GM11168 (cell line): ENCODE data around the gene HYAL4.
"Not testable (repeated sequence)": the region's sequence is repeated elsewhere in the genome, so short reads cannot be mapped to it uniquely, and the experiment has no call there.

ENCODE experiments used
- in situ Hi-C: fragments of 300-500 bp; cut with MboI; formaldehyde crosslinking; loops from one replicate; pipeline ENCODE4 v1.12.0; 2022; ENCODE audit warnings: low sequenced_read_pairs; ENCODE audit not compliant: unreplicated experiment

Gene HYAL4

GRCh38 chr7:123846217-123846891 lies 1.4 kb downstream of the HYAL4 start:
- in situ Hi-C loops, result no loop called here

- in situ Hi-C loops, result no loop called here
These were observed 2.9 kb downstream of the HYAL4 start for GRCh38 chr7:123847868-123848267.

GRCh38 chr7:123849855-123850254 lies 4.9 kb downstream of the HYAL4 start:
- in situ Hi-C loops, result no loop called here

GRCh38 chr7:123851404-123851803 lies 6.4 kb downstream of the HYAL4 start:
- in situ Hi-C loops, result not testable (repeated sequence)

- in situ Hi-C loops, result not testable (repeated sequence)
These were observed 9.3 kb downstream of the HYAL4 start for GRCh38 chr7:123854291-123854690.

- in situ Hi-C loops, result not testable (repeated sequence)
These were observed 11.5 kb downstream of the HYAL4 start for GRCh38 chr7:123856428-123856827.

- in situ Hi-C loops, result no loop called here
These were observed 15.9 kb downstream of the HYAL4 start for GRCh38 chr7:123860848-123861247.

- in situ Hi-C loops, result no loop called here
These were observed 17.8 kb downstream of the HYAL4 start for GRCh38 chr7:123862775-123863174.

- in situ Hi-C loops, result no loop called here
These were observed 18.5 kb downstream of the HYAL4 start for GRCh38 chr7:123863461-123863860.

- in situ Hi-C loops, result no loop called here
These were observed 19.0 kb downstream of the HYAL4 start for GRCh38 chr7:123864012-123864411.

GRCh38 chr7:123864436-123864835 lies 19.5 kb downstream of the HYAL4 start:
- in situ Hi-C loops, result no loop called here

GRCh38 chr7:123864966-123865365 lies 20.0 kb downstream of the HYAL4 start:
- in situ Hi-C loops, result no loop called here

GRCh38 chr7:123865517-123866117 lies 20.6 kb downstream of the HYAL4 start:
- in situ Hi-C loops, result no loop called here

- in situ Hi-C loops, result no loop called here
These were observed 22.3 kb downstream of the HYAL4 start for GRCh38 chr7:123867225-123867624.

GRCh38 chr7:123871998-123872867 lies 27.3 kb downstream of the HYAL4 start:
- in situ Hi-C loops, result loop anchor here (5.0 kb wide), 1 partner anchor 195 kb away; no protein-coding TSS in a partner anchor

GRCh38 chr7:123872908-123873307 lies 27.9 kb downstream of the HYAL4 start:
- in situ Hi-C loops, result loop anchor here (5.0 kb wide), 1 partner anchor 196 kb away; no protein-coding TSS in a partner anchor

- in situ Hi-C loops, result no loop called here
These were observed 31.7 kb downstream of the HYAL4 start for GRCh38 chr7:123876557-123877256.

GRCh38 chr7:123879628-123880027 lies 34.7 kb downstream of the HYAL4 start:
- in situ Hi-C loops, result no loop called here

- in situ Hi-C loops, result no loop called here
These were observed 36.3 kb downstream of the HYAL4 start for GRCh38 chr7:123881300-123881699.

GRCh38 chr7:123883154-123883553 lies 38.2 kb downstream of the HYAL4 start:
- in situ Hi-C loops, result no loop called here
